Endothelial cell of coronary artery (primary cell): ENCODE results near the gene CYB5RL. TPM values are rescaled to one million over a fixed set of nuclear protein-coding genes. Genes with fewer than 3 reads are reported as not detected.

Experiments used
- total RNA-seq: library from RNA; depleted of rRNA; stranded (reverse); fragments of >200 nt; gene quantifications from 2 replicates; pipeline ENCODE4 v1.2.3, GENCODE V29; 2014

The CYB5RL gene
- total RNA-seq: 3.4 and 4.1 TPM in 2 replicates

GRCh38 chr1:54199765-54200518 lies at the start of gene CYB5RL, which contains the start of gene MRPL37:
CYB5RL (minus strand) TSS chr1:54200030; CDS start chr1:54195616, 4,414 bp downstream.
MRPL37 (plus strand) TSS chr1:54200167; CDS start chr1:54200244, 77 bp downstream.

GRCh38 chr1:54152696-54153095 lies 47.1 kb downstream of the CYB5RL start, which contains the start of gene CDCP2:
CDCP2 (minus strand) TSS chr1:54153000; CDS start chr1:54152922, 78 bp downstream.

Other genes with a start within 250 kb of the CYB5RL start
- gene LDLRAD1, start 181.8 kb downstream of the CYB5RL start, total RNA-seq: not detected in 2 replicates
- gene TMEM59, start 146.8 kb downstream of the CYB5RL start, total RNA-seq: 189 and 340 TPM in 2 replicates
- 2.2 and 2.7 TPM in 2 replicates for gene TCEANC2, start 146.4 kb downstream of the CYB5RL start, total RNA-seq
- not detected in 2 replicates for gene CDCP2, start 47.0 kb downstream of the CYB5RL start, total RNA-seq
- 44.0 and 51.0 TPM in 2 replicates for gene MRPL37, start 137 bp upstream of the CYB5RL start, total RNA-seq
- 11.7 and 13.5 TPM in 2 replicates for gene SSBP3, start 206.4 kb upstream of the CYB5RL start, total RNA-seq